Neuronal stem cell (in vitro differentiated cells): Measurements from ENCODE around the gene SMARCD3.

Experiments used
- DNase-seq: peaks from one replicate; pipeline ENCODE4 v3.0.0-alpha.2; 2013; ENCODE audit warnings: low spot score
- H2AFZ ChIP-seq: one replicate; pipeline ENCODE4 v1.6.1; 2013; ENCODE audit warnings: mild to moderate bottlenecking, low read length, inconsistent platforms
- H2AK5ac ChIP-seq: 2 replicates; pipeline ENCODE4 v1.6.1; 2013; ENCODE audit warnings: low read depth, mild to moderate bottlenecking, inconsistent platforms, low read length, moderate library complexity, mixed read lengths
- H2BK120ac ChIP-seq: 2 replicates; pipeline ENCODE4 v1.6.1; 2013; ENCODE audit warnings: low read depth, mild to moderate bottlenecking, inconsistent platforms, low read length, moderate library complexity, mixed read lengths
- H2BK12ac ChIP-seq: one replicate; pipeline ENCODE4 v1.6.1; 2013; ENCODE audit warnings: low read length, inconsistent platforms
- H2BK15ac ChIP-seq: 2 replicates; pipeline ENCODE4 v1.6.1; 2013; ENCODE audit warnings: mild to moderate bottlenecking, low read length, inconsistent platforms, mixed read lengths
- H2BK5ac ChIP-seq: one replicate; pipeline ENCODE4 v1.6.1; 2013; ENCODE audit warnings: inconsistent platforms, mild to moderate bottlenecking, low read length, moderate library complexity
- H3K14ac ChIP-seq: one replicate; pipeline ENCODE4 v1.6.1; 2013; ENCODE audit warnings: low read length, inconsistent platforms
- H3K18ac ChIP-seq: 2 replicates; pipeline ENCODE4 v1.6.1; 2013; ENCODE audit warnings: low read length, inconsistent platforms
- H3K23ac ChIP-seq: 2 replicates; pipeline ENCODE4 v1.6.1; 2013; ENCODE audit warnings: low read depth, mild to moderate bottlenecking, mixed read lengths, low read length, inconsistent platforms; ENCODE audit not compliant: poor library complexity
- H3K27ac ChIP-seq: replicated peaks from 3 replicates; pipeline ENCODE4 v1.5.1; 2013; ENCODE audit warnings: low read length, inconsistent platforms
- H3K27me3 ChIP-seq, 3 experiments: 2 replicates each; pipeline ENCODE4 v1.6.1; 2013; ENCODE audit warnings: low read length in 3 of 3, mild to moderate bottlenecking in 2 of 3, inconsistent platforms in 1 of 3, low read depth in 1 of 3, mixed read lengths in 1 of 3, moderate library complexity in 1 of 3; ENCODE audit not compliant: control insufficient read depth in 3 of 3, insufficient read depth in 3 of 3
- H3K36me3 ChIP-seq, 2 donors: replicated peaks in 1 of 2; 2 replicates each; pipeline ENCODE4 v1.6.1; 2013; ENCODE audit warnings: low read length in 2 of 2; ENCODE audit not compliant: control insufficient read depth in 2 of 2, insufficient read depth in 2 of 2
- H3K4ac ChIP-seq: 2 replicates; pipeline ENCODE4 v1.6.1; 2013; ENCODE audit warnings: inconsistent platforms, mild to moderate bottlenecking, low read length, moderate library complexity
- H3K4me1 ChIP-seq, 2 donors: 1 replicate in 1 of 2; 2 replicates in 1 of 2; pipeline ENCODE4 v1.6.1; 2013; ENCODE audit warnings: low read length in 2 of 2, low read depth in 1 of 2; ENCODE audit not compliant: control insufficient read depth in 2 of 2, insufficient read depth in 1 of 2
- H3K4me2 ChIP-seq: one replicate; pipeline ENCODE4 v1.6.1; 2013; ENCODE audit warnings: mild to moderate bottlenecking, low read length, inconsistent platforms; ENCODE audit not compliant: insufficient read depth, poor library complexity, severe bottlenecking
- H3K4me3 ChIP-seq, 2 donors: 2 replicates each; pipeline ENCODE4 v1.5.1; 2013; ENCODE audit warnings: low read length in 2 of 2, mild to moderate bottlenecking in 2 of 2, inconsistent platforms in 1 of 2, moderate library complexity in 1 of 2
- H3K79me1 ChIP-seq: one replicate; pipeline ENCODE4 v1.6.1; 2013; ENCODE audit warnings: low read depth, mild to moderate bottlenecking, inconsistent platforms, low read length, moderate library complexity
- H3K9ac ChIP-seq: one replicate; pipeline ENCODE4 v1.6.1; 2013; ENCODE audit warnings: mild to moderate bottlenecking, low read depth, low read length, inconsistent platforms; ENCODE audit not compliant: poor library complexity
- H3K9me3 ChIP-seq, 2 donors: replicated peaks in 1 of 2; 2 replicates each; pipeline versions ENCODE3 to v1.6.1; 2013; ENCODE audit warnings: low read length in 2 of 2, mild to moderate bottlenecking in 2 of 2, inconsistent platforms in 1 of 2, low read depth in 1 of 2, mixed read lengths in 1 of 2, moderate library complexity in 1 of 2; ENCODE audit not compliant: control insufficient read depth in 2 of 2, insufficient read depth in 1 of 2
- H4K8ac ChIP-seq: one replicate; pipeline ENCODE4 v1.6.1; 2013; ENCODE audit warnings: low read depth, mild to moderate bottlenecking, inconsistent platforms, low read length, moderate library complexity
- H4K91ac ChIP-seq: one replicate; pipeline ENCODE4 v1.6.1; 2013; ENCODE audit warnings: low read length, low read depth, mild to moderate bottlenecking, inconsistent platforms; ENCODE audit not compliant: poor library complexity
- WGBS, 2 donors: extraction: QIAGEN DNeasy Blood & Tissue Kit; methylation state at CpG; one replicate each; pipeline ENCODE4 v1.1.7; 2013; ENCODE audit warnings: missing lambda C conversion rate in 2 of 2, mixed read lengths in 1 of 2; ENCODE audit not compliant: insufficient read length in 2 of 2, insufficient replicate concordance in 1 of 2; ENCODE audit errors: extremely low coverage in 2 of 2; 5-methylcytosine and 5-hydroxymethylcytosine counted together

The SMARCD3 gene

GRCh38 chr7:151191544-151191943 lies 57.0 kb downstream of the SMARCD3 start:
- Histone ChIP-seq H2BK15ac (no peak overlapping the region), H3K18ac (no peak overlapping the region), H3K9ac (no peak overlapping the region), H2AK5ac (no peak overlapping the region), H2BK120ac (no peak overlapping the region), H3K27me3 (peaks cover 0 to 90% (median 0%) of the 10 kb centered on the region in 3 experiments), H3K79me1 (peaks cover 1% of the 10 kb centered on the region), H3K4ac (no peak overlapping the region), H2BK5ac (no peak overlapping the region), H3K9me3 (no peaks in the 10 kb centered on the region), H3K27ac (no peak overlapping the region), H3K14ac (no peak overlapping the region), H3K23ac (no peak overlapping the region), H2BK12ac (no peak overlapping the region), H2AFZ (no peak overlapping the region), H4K8ac (no peak overlapping the region), H3K4me2 (no peak overlapping the region), H3K4me3 (no peak overlapping the region), H3K4me1 (peaks cover 0 to 2% of the 10 kb centered on the region in 2 donors), H3K36me3 (no peaks in the 10 kb centered on the region), H4K91ac (no peak overlapping the region)
- WGBS, 2 donors = no CpG with 5 or more reads among the region's 12 CpGs
- no peak for DNase-seq

- DNase-seq = no peak
- Histone ChIP-seq H2BK15ac (no peak overlapping the region), H2BK120ac (no peak overlapping the region), H2BK5ac (no peak overlapping the region), H3K27me3 (peaks cover 0 to 70% (median 0%) of the 10 kb centered on the region in 3 experiments), H3K79me1 (peaks cover 1% of the 10 kb centered on the region), H3K27ac (no peak overlapping the region), H3K4ac (no peak overlapping the region), H3K4me3 (no peak overlapping the region), H3K23ac (no peak overlapping the region), H3K9me3 (no peaks in the 10 kb centered on the region), H2BK12ac (no peak overlapping the region), H3K14ac (no peak overlapping the region), H3K4me1 (no peaks in the 10 kb centered on the region), H3K9ac (no peak overlapping the region), H2AK5ac (no peak overlapping the region), H4K91ac (no peak overlapping the region), H3K18ac (no peak overlapping the region), H3K4me2 (no peak overlapping the region), H4K8ac (no peak overlapping the region), H2AFZ (no peak overlapping the region), H3K36me3 (no peaks in the 10 kb centered on the region)
- no CpG with 5 or more reads among the region's 4 CpGs for WGBS, 2 donors
These were observed 59.5 kb downstream of the SMARCD3 start for GRCh38 chr7:151189038-151189437.
